Mesothelial cell of epicardium (in vitro differentiated cells): Measurements from ENCODE around the gene PANX2. TPM values are rescaled to one million over a fixed set of nuclear protein-coding genes. Genes with fewer than 3 reads are reported as not detected.
"Not testable (repeated sequence)": the region's sequence is repeated elsewhere in the genome, so short reads cannot be mapped to it uniquely, and the experiment has no call there.

ENCODE experiments used
- DNase-seq, 2 experiments: peaks; one replicate each; pipeline ENCODE4 v3.0.0; 2021; ENCODE audit warnings: low spot score in 2 of 2; ENCODE audit not compliant: unreplicated experiment in 2 of 2
- H3K27ac Mint-ChIP-seq: 2 replicates; pipeline ENCODE4 v1.8.0; 2021; ENCODE audit warnings: mixed read lengths
- H3K27me3 Mint-ChIP-seq: 2 replicates; pipeline ENCODE4 v1.8.0; 2021; ENCODE audit warnings: low read depth, mixed read lengths
- H3K36me3 Mint-ChIP-seq: 2 replicates; pipeline ENCODE4 v1.8.0; 2021; ENCODE audit warnings: mixed read lengths
- H3K4me1 Mint-ChIP-seq: 2 replicates; pipeline ENCODE4 v1.8.0; 2021; ENCODE audit warnings: mixed read lengths
- H3K4me3 Mint-ChIP-seq: 2 replicates; pipeline ENCODE4 v1.8.0; 2021; ENCODE audit warnings: mild to moderate bottlenecking, moderate library complexity, mixed read lengths
- H3K9me3 Mint-ChIP-seq: 2 replicates; pipeline ENCODE4 v1.8.0; 2021; ENCODE audit warnings: mixed read lengths
- CTCF ChIP-seq: fragments of 200-600 bp; sonication (generic); IDR thresholded peaks from one replicate; pipeline ENCODE4 v1.5.0; 2021; ENCODE audit warnings: antibody characterized with exemption; ENCODE audit not compliant: unreplicated experiment
- total RNA-seq: library from RNA; stranded (reverse); gene quantifications from 3 replicates; pipeline ENCODE4 v1.2.1, GENCODE V29; 2021

The PANX2 gene
- total RNA-seq, 1 donor from 2014 or later: 7.0 TPM

- H3K27ac Mint-ChIP-seq: no peak overlapping the region
- no peaks in the 10 kb centered on the region for H3K36me3 Mint-ChIP-seq
- H3K4me3 Mint-ChIP-seq: no peak overlapping the region
- no peak for TF ChIP-seq CTCF
- peaks cover 6% of the 10 kb centered on the region for H3K4me1 Mint-ChIP-seq
- peaks cover 7% of the 10 kb centered on the region for H3K27me3 Mint-ChIP-seq
- DNase-seq: no peak
- H3K9me3 Mint-ChIP-seq: no peaks in the 10 kb centered on the region
Measured at GRCh38 chr22:50131894-50132293, 38.6 kb upstream of the PANX2 start.

GRCh38 chr22:50134481-50134880 lies 36.0 kb upstream of the PANX2 start:
- peaks cover 4% of the 10 kb centered on the region for H3K9me3 Mint-ChIP-seq
- H3K36me3 Mint-ChIP-seq: no peaks in the 10 kb centered on the region
- H3K4me3 Mint-ChIP-seq: no peak overlapping the region
- peaks cover 5% of the 10 kb centered on the region for H3K27me3 Mint-ChIP-seq
- H3K27ac Mint-ChIP-seq: no peak overlapping the region
- no peak for TF ChIP-seq CTCF
- no peak for DNase-seq
- H3K4me1 Mint-ChIP-seq: peaks cover 6% of the 10 kb centered on the region

GRCh38 chr22:50136581-50137015 lies 33.9 kb upstream of the PANX2 start:
- no peak for TF ChIP-seq CTCF
- Mint-ChIP-seq H3K9me3 (peaks cover 4% of the 10 kb centered on the region), H3K4me3 (no peak overlapping the region), H3K27me3 (peaks cover 7% of the 10 kb centered on the region), H3K27ac (peak overlapping the region; percentile 23), H3K4me1 (peaks cover 6% of the 10 kb centered on the region), H3K36me3 (no peaks in the 10 kb centered on the region)
- no peak for DNase-seq

- H3K27ac Mint-ChIP-seq, H3K27me3 Mint-ChIP-seq, H3K4me3 Mint-ChIP-seq: not testable (repeated sequence)
Measured at GRCh38 chr22:50137277-50137676, 33.3 kb upstream of the PANX2 start.

GRCh38 chr22:50138041-50138440 lies 32.5 kb upstream of the PANX2 start:
- H3K4me3 Mint-ChIP-seq: no peak overlapping the region
- DNase-seq: no peak
- H3K27me3 Mint-ChIP-seq: peaks cover 10% of the 10 kb centered on the region
- no peak overlapping the region for H3K27ac Mint-ChIP-seq
- H3K4me1 Mint-ChIP-seq: peaks cover 10% of the 10 kb centered on the region
- TF ChIP-seq CTCF: no peak
- no peaks in the 10 kb centered on the region for H3K36me3 Mint-ChIP-seq
- peaks cover 4% of the 10 kb centered on the region for H3K9me3 Mint-ChIP-seq

More at GRCh38 chr22:50137277-50137676, 33.3 kb upstream of the PANX2 start:
- not testable (repeated sequence) for H3K9me3 Mint-ChIP-seq, DNase-seq, H3K36me3 Mint-ChIP-seq
- peaks cover 10% of the 10 kb centered on the region for H3K4me1 Mint-ChIP-seq

GRCh38 chr22:50138988-50139387 lies 31.5 kb upstream of the PANX2 start:
- H3K36me3 Mint-ChIP-seq: no peaks in the 10 kb centered on the region

More at GRCh38 chr22:50138988-50139387, 31.5 kb upstream of the PANX2 start:
- H3K4me3 Mint-ChIP-seq: no peak overlapping the region
- peaks cover 4% of the 10 kb centered on the region for H3K9me3 Mint-ChIP-seq
- peaks cover 10% of the 10 kb centered on the region for H3K4me1 Mint-ChIP-seq
- TF ChIP-seq CTCF: no peak
- H3K27ac Mint-ChIP-seq: no peak overlapping the region
- no peak for DNase-seq
- H3K27me3 Mint-ChIP-seq: peaks cover 7% of the 10 kb centered on the region
